GM12878 (cell line): Measurements from ENCODE around the gene DPAGT1. TPM values are rescaled to one million over a fixed set of nuclear protein-coding genes. Genes with fewer than 3 reads are reported as not detected.

Experiments used
- ATAC-seq: fragments of 200-7000 bp; cut with Tn5 transposase; 3 replicates; pipeline ENCODE4 v1.9.1; 2020; ENCODE audit warnings: mild to moderate bottlenecking, moderate library complexity
- BruUV-seq: library from RNA; stranded (reverse); fragments of 400-500 nt; replicated peaks from 2 replicates; lab custom pipeline; 2021; lab: Mats Ljungman, UMichigan
- CTCF ChIA-PET: fragments of 300-600 bp; sonication (Branson Sonifier 250); formaldehyde crosslinking; extraction: SDS; loops from one replicate; lab custom pipeline; 2021; ENCODE audit warnings: inconsistent platforms; lab: Yijun Ruan, JAX
- POLR2A ChIA-PET: fragments of 350-600 bp; formaldehyde crosslinking; extraction: SDS; loops from one replicate; lab custom pipeline; 2021; ENCODE audit warnings: inconsistent platforms; lab: Charles Lee
- RAD21 ChIA-PET: fragments of 300-600 bp; sonication (Branson Sonifier 250); formaldehyde crosslinking; loops from one replicate; lab custom pipeline; 2023; ENCODE audit warnings: antibody characterized with exemption; ENCODE audit not compliant: unreplicated experiment; lab: Charles Lee
- SMC1A ChIA-PET: fragments of 300-600 bp; sonication (Branson Sonifier 250); formaldehyde crosslinking; loops from one replicate; lab custom pipeline; 2023; ENCODE audit not compliant: unreplicated experiment, uncharacterized antibody; lab: Charles Lee
- DNase-seq: peaks from one replicate; pipeline ENCODE4 v3.0.0-alpha.2; 2011; ENCODE audit warnings: low read depth, low spot score
- FAIRE-seq: peaks from 3 replicates; lab custom pipeline; 2011; peaks lifted over from hg19 to GRCh38; lab: Jason Lieb, UNC
- H2AFZ ChIP-seq: 2 replicates; pipeline ENCODE4 v1.6.0; 2011; ENCODE audit warnings: low read depth, low read length, control low read depth; ENCODE audit not compliant: control insufficient read depth
- H3K27ac ChIP-seq: 2 replicates; pipeline ENCODE4 v1.5.1; 2011; ENCODE audit warnings: control low read depth; ENCODE audit not compliant: control insufficient read depth, insufficient read depth
- H3K27me3 ChIP-seq, 2 experiments: replicated peaks in 1 of 2; 2 replicates each; pipeline versions ENCODE4 v1.6.0 to v1.6.1; 2011; ENCODE audit warnings: low read length in 1 of 2; ENCODE audit not compliant: control insufficient read depth in 2 of 2, insufficient read depth in 2 of 2
- H3K36me3 ChIP-seq, 2 experiments: 2 replicates each; pipeline ENCODE4 v1.5.1; 2011; ENCODE audit warnings: low read length in 1 of 2; ENCODE audit not compliant: control insufficient read depth in 2 of 2, insufficient read depth in 2 of 2
- H3K4me1 ChIP-seq: 2 replicates; pipeline ENCODE4 v1.6.1; 2011; ENCODE audit warnings: mild to moderate bottlenecking, low read length, moderate library complexity, mixed read lengths; ENCODE audit not compliant: control insufficient read depth, insufficient read depth
- H3K4me2 ChIP-seq: 2 replicates; pipeline ENCODE4 v1.6.0; 2011; ENCODE audit warnings: control low read depth; ENCODE audit not compliant: control insufficient read depth, insufficient read depth
- H3K4me3 ChIP-seq: fragments of 200-600 bp; sonication (generic); 2 replicates; pipeline ENCODE4 v1.5.1; 2016
- H3K79me2 ChIP-seq: 2 replicates; pipeline ENCODE4 v1.6.0; 2011; ENCODE audit warnings: low read length; ENCODE audit not compliant: control insufficient read depth, insufficient read depth
- H3K9ac ChIP-seq: 2 replicates; pipeline ENCODE4 v1.8.0; 2011; ENCODE audit warnings: low read length, control low read depth, mixed read lengths; ENCODE audit not compliant: control insufficient read depth, insufficient read depth
- H3K9me3 ChIP-seq: replicated peaks from 3 replicates; pipeline ENCODE4 v1.5.1; 2011; ENCODE audit warnings: mild to moderate bottlenecking, low read length; ENCODE audit not compliant: control insufficient read depth, insufficient read depth
- H4K20me1 ChIP-seq: 2 replicates; pipeline ENCODE4 v1.6.0; 2011; ENCODE audit not compliant: control insufficient read depth, insufficient read depth
- CEBPB ChIP-seq, 2 experiments: fragments of 150-350 bp in 1 of 2; IDR thresholded peaks; 2 replicates each; pipeline ENCODE4 v1.6.1; 2012 to 2014; ENCODE audit warnings: low read depth in 2 of 2, low read length in 2 of 2, borderline replicate concordance in 1 of 2, inconsistent platforms in 1 of 2
- ELK1 ChIP-seq: IDR thresholded peaks from 2 replicates; pipeline ENCODE4 v1.6.1; 2012; ENCODE audit warnings: low read depth, low read length, improper control_type of control experiment
- EP300 ChIP-seq, 2 experiments: fragments of 150-350 bp in 1 of 2; IDR thresholded peaks; 2 replicates each; pipeline ENCODE4 v1.6.1; 2011 to 2012; ENCODE audit warnings: low read depth in 2 of 2, low read length in 2 of 2, borderline replicate concordance in 1 of 2, improper control_type of control experiment in 1 of 2, inconsistent platforms in 1 of 2; ENCODE audit not compliant: control insufficient read depth in 1 of 2
- GABPA ChIP-seq: IDR thresholded peaks from 2 replicates; pipeline ENCODE4 v1.6.1; 2014; ENCODE audit warnings: antibody characterized with exemption, low read depth, mild to moderate bottlenecking, inconsistent platforms
- IKZF1 ChIP-seq: fragments of 450-650 bp; conservative IDR thresholded peaks from 2 replicates; pipeline ENCODE4 v1.6.1; 2017; ENCODE audit warnings: antibody characterized with exemption, mild to moderate bottlenecking
- SMARCA5 ChIP-seq: fragments of 450-650 bp; IDR thresholded peaks from 2 replicates; pipeline ENCODE4 v1.6.1; 2017; ENCODE audit warnings: mild to moderate bottlenecking
- SREBF2 ChIP-seq: IDR thresholded peaks from 2 replicates; pipeline ENCODE4 v1.6.1; 2012; ENCODE audit warnings: mild to moderate bottlenecking, low read length
- STAT3 ChIP-seq: IDR thresholded peaks from 2 replicates; pipeline ENCODE4 v1.6.1; 2011; ENCODE audit warnings: low read depth, low read length, improper control_type of control experiment
- TCF12 ChIP-seq: IDR thresholded peaks from 2 replicates; pipeline ENCODE4 v1.6.1; 2011; ENCODE audit warnings: low read depth, mild to moderate bottlenecking, low read length
- USF1 ChIP-seq: IDR thresholded peaks from 2 replicates; pipeline ENCODE4 v1.6.1; 2011; ENCODE audit warnings: borderline replicate concordance, low read depth, mild to moderate bottlenecking, moderate library complexity, mixed read lengths, low read length; ENCODE audit not compliant: insufficient read depth; ENCODE audit errors: extremely low read length
- WGBS: methylation state at CpG from one replicate; pipeline ENCODE4 v1.1.6; 2016; ENCODE audit warnings: low lambda C conversion rate; ENCODE audit not compliant: insufficient replicate concordance, insufficient coverage; ENCODE audit errors: missing lambda C conversion rate; 5-methylcytosine and 5-hydroxymethylcytosine counted together
- in situ Hi-C: fragments of 300-500 bp; cut with MboI; formaldehyde crosslinking; loops from 9 replicates; pipeline ENCODE4 v1.14.3; 2018; ENCODE audit warnings: mixed read lengths
- intact Hi-C: fragments of 100-400 bp; cut with micrococcal nuclease; formaldehyde crosslinking; loops from one replicate; pipeline ENCODE4 v1.14.2; 2022; ENCODE audit not compliant: unreplicated experiment
- polyA plus RNA-seq, 11 experiments: library from polyadenylated mRNA; depleted of rRNA in 4 of 11; unstranded in 6 of 11; stranded (reverse) in 5 of 11; fragments of >200 nt; fragmentation: Nextera tagmentation in 4 of 11; fragmentation: Illumina TruSeq in 1 of 11; extraction: Ambion mirVana in 4 of 11; extraction: Trizol in 1 of 11; gene quantifications; 1 replicate in 1 of 11; 2 replicates in 10 of 11; pipeline versions ENCODE4 v1.2.1 to v1.2.3, GENCODE V29; 2011 to 2016; ENCODE audit warnings: inconsistent platforms in 2 of 11, missing spikeins in 2 of 11, low read depth in 1 of 11
- total RNA-seq, 4 experiments: library from RNA; depleted of rRNA in 3 of 4; stranded (reverse); fragments of >200 nt in 3 of 4; fragmentation: Illumina TruSeq in 1 of 4; extraction: Trizol in 1 of 4; gene quantifications; 2 replicates each; pipeline versions ENCODE4 v1.2.1 to v1.2.3, GENCODE V29; 2013 to 2021

DPAGT1 gene
- total and polyA plus RNA-seq, 10 of the 15 experiments (the other 5 are each of a cell fraction or from before 2014, with no cell fraction given) = 20.5 to 95.6 (median 54.3) TPM

GRCh38 chr11:119108857-119109221 lies 7.2 kb upstream of the DPAGT1 start:
- Histone ChIP-seq H3K4me3 (peak overlapping the region; percentile 96; the same call in 1 of the 2 replicates), H3K9ac (peak overlapping the region; percentile 82), H2AFZ (peak overlapping the region; percentile 76; the same call in 1 of the 2 replicates), H3K79me2 (peaks cover 26% of the 10 kb centered on the region), H4K20me1 (no peaks in the 10 kb centered on the region), H3K27ac (peak overlapping the region; percentile 20), H3K4me2 (peak overlapping the region; percentile 86), H3K9me3 (no peaks in the 10 kb centered on the region), H3K27me3 (no peaks in the 10 kb centered on the region), H3K36me3 (peaks cover 17 to 19% of the 10 kb centered on the region in 2 experiments), H3K4me1 (peaks cover 19% of the 10 kb centered on the region)
- in situ Hi-C loops = no loop called here
- intact Hi-C loops = loop anchor here (5.0 kb wide), 1 partner anchor 88 kb away; no protein-coding TSS in a partner anchor
- FAIRE-seq = no peak
- ChIA-PET SMC1A (interaction anchor here (0.7 to 2.6 kb wide), 7 partner anchors 10 to 216 kb away, joined by 3 to 32 read pairs (median 3); partner anchors contain the start of genes HINFP and VPS11), RAD21 (interaction anchor here (0.8 to 1.5 kb wide), 4 partner anchors 9 to 88 kb away, joined by 3 to 7 read pairs (median 4); partner anchors contain the start of genes HINFP and HMBS), CTCF (interaction anchor here (0.8 to 1.9 kb wide), 12 partner anchors 9 to 215 kb away, joined by 3 to 10 read pairs (median 4); partner anchors contain the start of genes HINFP and TRAPPC4), POLR2A (interaction anchor here (0.5 to 7.2 kb wide), 9 partner anchors 12 to 220 kb away, joined by 3 to 76 read pairs (median 4); partner anchors contain the start of genes CBL, HINFP, HMBS and VPS11)
- WGBS = 50% methylated on average over 2 of the region's 2 CpGs
- no TSS peak for BruUV-seq
- no peak for DNase-seq
- TF ChIP-seq CEBPB (IDR thresholded peaks at IDR 0.05; ENCODE audit: borderline replicate concordance in 1 of 2, low read depth in 2 of 2, low read length in 2 of 2) (no peak), TCF12 (no peak), SREBF2 (no peak), IKZF1 (no peak), USF1 (no peak), GABPA (no peak), EP300 (IDR thresholded peaks at IDR 0.05; ENCODE audit: borderline replicate concordance in 1 of 2, control insufficient read depth in 1 of 2, low read depth in 2 of 2, low read length in 2 of 2) (no peak), ELK1 (no peak), SMARCA5 (no peak), STAT3 (no peak)
- no peak for ATAC-seq
